ENCODE results near the gene SCD. TPM values are rescaled to one million over a fixed set of nuclear protein-coding genes. Genes with fewer than 3 reads are reported as not detected.

Gene SCD
- total and polyA plus RNA-seq, 2 of the 13 experiments (the other 11 are each of a cell fraction or from before 2014, with no cell fraction given) = 492 to 512 TPM

DNA sequence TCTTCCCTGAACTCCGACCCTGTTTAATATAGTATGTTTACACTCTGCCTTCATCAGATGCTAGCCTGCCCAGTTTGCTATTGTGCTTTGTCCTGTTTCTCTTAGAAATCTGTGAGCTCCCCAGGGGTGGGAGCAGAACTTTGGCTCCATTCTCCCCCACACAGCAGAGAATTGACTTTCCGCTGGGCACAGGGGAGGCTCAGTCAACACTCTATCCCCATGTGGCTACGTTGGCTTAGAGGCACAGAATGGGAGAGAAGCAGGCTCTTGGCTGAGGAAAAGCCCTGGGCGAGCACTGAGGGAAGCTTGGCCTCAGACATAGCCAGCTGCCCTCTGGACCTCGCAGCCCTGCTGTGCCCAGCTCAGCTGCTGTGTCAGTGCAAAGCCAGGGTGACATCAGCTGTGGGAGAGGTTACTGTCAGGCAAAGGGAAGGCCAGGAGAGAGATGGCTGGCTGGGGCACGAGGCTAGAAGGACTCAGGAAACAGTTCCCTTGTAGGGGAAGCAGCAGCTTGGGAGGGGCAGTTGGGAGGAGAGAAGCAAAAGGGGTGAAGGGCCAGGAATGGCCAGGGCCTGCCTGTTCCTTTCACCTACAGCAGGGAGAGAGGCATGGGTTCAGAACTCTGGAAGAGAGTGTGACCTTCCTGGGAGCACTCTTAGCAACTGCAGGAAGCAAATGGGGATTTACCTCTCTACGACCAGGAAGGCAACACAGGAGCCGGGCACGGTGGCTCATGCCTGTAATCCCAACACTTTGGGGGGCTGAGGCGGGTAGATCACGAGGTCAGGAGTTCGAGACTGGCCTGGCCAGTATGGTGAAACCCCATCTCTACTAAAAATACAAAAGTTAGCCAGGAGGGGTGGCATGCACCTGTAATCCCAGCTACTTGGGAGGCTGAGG is 5.8 kb upstream of the SCD start (continued):
- TF ChIP-seq, protein P1, sequence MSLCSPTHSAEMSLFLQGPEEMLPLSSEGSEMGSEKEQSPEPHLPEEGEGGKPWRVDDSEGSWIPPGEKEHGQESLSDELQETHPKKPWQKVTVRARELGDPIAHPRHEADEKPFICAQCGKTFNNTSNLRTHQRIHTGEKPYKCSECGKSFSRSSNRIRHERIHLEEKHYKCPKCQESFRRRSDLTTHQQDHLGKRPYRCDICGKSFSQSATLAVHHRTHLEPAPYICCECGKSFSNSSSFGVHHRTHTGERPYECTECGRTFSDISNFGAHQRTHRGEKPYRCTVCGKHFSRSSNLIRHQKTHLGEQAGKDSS (CRISPR knock-in tag; IDR thresholded peaks at IDR 0.05; ENCODE audit: borderline replicate concordance, low read depth) = peak; percentile 78; the same call in 1 of the 2 replicates
- TF ChIP-seq, protein P2, sequence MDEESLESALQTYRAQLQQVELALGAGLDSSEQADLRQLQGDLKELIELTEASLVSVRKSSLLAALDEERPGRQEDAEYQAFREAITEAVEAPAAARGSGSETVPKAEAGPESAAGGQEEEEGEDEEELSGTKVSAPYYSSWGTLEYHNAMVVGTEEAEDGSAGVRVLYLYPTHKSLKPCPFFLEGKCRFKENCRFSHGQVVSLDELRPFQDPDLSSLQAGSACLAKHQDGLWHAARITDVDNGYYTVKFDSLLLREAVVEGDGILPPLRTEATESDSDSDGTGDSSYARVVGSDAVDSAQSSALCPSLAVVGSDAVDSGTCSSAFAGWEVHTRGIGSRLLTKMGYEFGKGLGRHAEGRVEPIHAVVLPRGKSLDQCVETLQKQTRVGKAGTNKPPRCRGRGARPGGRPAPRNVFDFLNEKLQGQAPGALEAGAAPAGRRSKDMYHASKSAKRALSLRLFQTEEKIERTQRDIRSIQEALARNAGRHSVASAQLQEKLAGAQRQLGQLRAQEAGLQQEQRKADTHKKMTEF (CRISPR knock-in tag; IDR thresholded peaks at IDR 0.05) = peak; percentile 52; the same call in 1 of the 2 replicates
- TF ChIP-seq, protein P3, sequence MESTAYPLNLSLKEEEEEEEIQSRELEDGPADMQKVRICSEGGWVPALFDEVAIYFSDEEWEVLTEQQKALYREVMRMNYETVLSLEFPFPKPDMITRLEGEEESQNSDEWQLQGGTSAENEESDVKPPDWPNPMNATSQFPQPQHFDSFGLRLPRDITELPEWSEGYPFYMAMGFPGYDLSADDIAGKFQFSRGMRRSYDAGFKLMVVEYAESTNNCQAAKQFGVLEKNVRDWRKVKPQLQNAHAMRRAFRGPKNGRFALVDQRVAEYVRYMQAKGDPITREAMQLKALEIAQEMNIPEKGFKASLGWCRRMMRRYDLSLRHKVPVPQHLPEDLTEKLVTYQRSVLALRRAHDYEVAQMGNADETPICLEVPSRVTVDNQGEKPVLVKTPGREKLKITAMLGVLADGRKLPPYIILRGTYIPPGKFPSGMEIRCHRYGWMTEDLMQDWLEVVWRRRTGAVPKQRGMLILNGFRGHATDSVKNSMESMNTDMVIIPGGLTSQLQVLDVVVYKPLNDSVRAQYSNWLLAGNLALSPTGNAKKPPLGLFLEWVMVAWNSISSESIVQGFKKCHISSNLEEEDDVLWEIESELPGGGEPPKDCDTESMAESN (CRISPR knock-in tag; conservative IDR thresholded peaks at IDR 0.05) = peak; percentile 22; the same call in 1 of the 2 replicates
- TF ChIP-seq EEA1 (CRISPR knock-in tag; IDR thresholded peaks at IDR 0.05; ENCODE audit: borderline replicate concordance) (peak; percentile 48; the same call in 1 of the 2 replicates), FOXA1 (IDR thresholded peaks at IDR 0.05) (no peak), FOXA1 (CRISPR knock-in tag; IDR thresholded peaks at IDR 0.05) (peak; percentile 41; the same call in 1 of the 2 replicates), ZNF572 (CRISPR knock-in tag; IDR thresholded peaks at IDR 0.05) (no peak), BRD4 (CRISPR knock-in tag; IDR thresholded peaks at IDR 0.05) (0 out of 2 replicates have a peak, but pooled peaks have one; percentile 27), KLF13 (CRISPR knock-in tag; IDR thresholded peaks at IDR 0.05) (no peak), ZNF235 (CRISPR knock-in tag; IDR thresholded peaks at IDR 0.05; ENCODE audit: borderline replicate concordance) (no peak), ZNF614 (CRISPR knock-in tag; IDR thresholded peaks at IDR 0.05; ENCODE audit: borderline replicate concordance) (no peak), MAZ (IDR thresholded peaks at IDR 0.05; ENCODE audit: borderline replicate concordance, low read depth, low read length) (peak; percentile 35; the same call in 1 of the 2 replicates), MAZ (CRISPR knock-in tag; IDR thresholded peaks at IDR 0.05; ENCODE audit: low read depth) (no peak), MIER2 (CRISPR knock-in tag; IDR thresholded peaks at IDR 0.05) (0 out of 2 replicates have a peak, but pooled peaks have one; percentile 13), NR2F2 (IDR thresholded peaks at IDR 0.05; ENCODE audit: borderline replicate concordance, low read depth) (peak; percentile 12; the same call in 1 of the 2 replicates), GABPA (IDR thresholded peaks at IDR 0.05; ENCODE audit: low read depth, low read length) (no peak), GABPA (CRISPR knock-in tag; IDR thresholded peaks at IDR 0.05; ENCODE audit: low read depth) (no peak), DMAP1 (CRISPR knock-in tag; IDR thresholded peaks at IDR 0.05) (peak; percentile 66), NCOA2 (CRISPR knock-in tag; IDR thresholded peaks at IDR 0.05) (peak; percentile 31; the same call in 1 of the 2 replicates), SP4 (CRISPR knock-in tag; IDR thresholded peaks at IDR 0.05) (0 out of 2 replicates have a peak, but pooled peaks have one; percentile 47)
- TF ChIP-seq, protein P4, sequence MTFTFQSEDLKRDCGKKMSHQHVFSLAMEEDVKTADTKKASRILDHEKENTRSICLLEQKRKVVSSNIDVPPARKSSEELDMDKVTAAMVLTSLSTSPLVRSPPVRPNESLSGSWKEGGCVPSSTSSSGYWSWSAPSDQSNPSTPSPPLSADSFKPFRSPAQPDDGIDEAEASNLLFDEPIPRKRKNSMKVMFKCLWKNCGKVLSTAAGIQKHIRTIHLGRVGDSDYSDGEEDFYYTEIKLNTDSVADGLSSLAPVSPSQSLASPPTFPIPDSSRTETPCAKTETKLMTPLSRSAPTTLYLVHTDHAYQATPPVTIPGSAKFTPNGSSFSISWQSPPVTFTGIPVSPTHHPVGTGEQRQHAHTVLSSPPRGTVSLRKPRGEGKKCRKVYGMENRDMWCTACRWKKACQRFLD (CRISPR knock-in tag; IDR thresholded peaks at IDR 0.05; ENCODE audit: borderline replicate concordance) = 0 out of 2 replicates have a peak, but pooled peaks have one; percentile 64
- TF ChIP-seq, protein P5, sequence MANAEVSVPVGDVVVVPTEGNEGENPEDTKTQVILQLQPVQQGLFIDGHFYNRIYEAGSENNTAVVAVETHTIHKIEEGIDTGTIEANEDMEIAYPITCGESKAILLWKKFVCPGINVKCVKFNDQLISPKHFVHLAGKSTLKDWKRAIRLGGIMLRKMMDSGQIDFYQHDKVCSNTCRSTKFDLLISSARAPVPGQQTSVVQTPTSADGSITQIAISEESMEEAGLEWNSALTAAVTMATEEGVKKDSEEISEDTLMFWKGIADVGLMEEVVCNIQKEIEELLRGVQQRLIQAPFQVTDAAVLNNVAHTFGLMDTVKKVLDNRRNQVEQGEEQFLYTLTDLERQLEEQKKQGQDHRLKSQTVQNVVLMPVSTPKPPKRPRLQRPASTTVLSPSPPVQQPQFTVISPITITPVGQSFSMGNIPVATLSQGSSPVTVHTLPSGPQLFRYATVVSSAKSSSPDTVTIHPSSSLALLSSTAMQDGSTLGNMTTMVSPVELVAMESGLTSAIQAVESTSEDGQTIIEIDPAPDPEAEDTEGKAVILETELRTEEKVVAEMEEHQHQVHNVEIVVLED (CRISPR knock-in tag; IDR thresholded peaks at IDR 0.05; ENCODE audit: borderline replicate concordance) = peak; percentile 27; the same call in 1 of the 2 replicates
